ENCODE measurements around the gene TMEM167B. TPM values are rescaled to one million over a fixed set of nuclear protein-coding genes. Genes with fewer than 3 reads are reported as not detected.

TMEM167B gene
- total RNA-seq, 1 experiment from 2014 or later, result 18.1 TPM

GRCh38 chr1:109056064-109056463 is 34.5 kb upstream of the TMEM167B start:
- DNase-seq (ENCODE audit: low read depth, low spot score), result no peak

GRCh38 chr1:109059026-109059425 is 31.5 kb upstream of the TMEM167B start:
- DNase-seq (ENCODE audit: low read depth, low spot score) (no peak), ATAC-seq (no peak)
- no peaks in the 10 kb centered on the region for H3K27me3 ChIP-seq (ENCODE audit: control insufficient read depth, insufficient read depth, low read length)
- ChIA-PET CTCF (no interaction called here), POLR2A (no interaction called here)
- intact Hi-C loops (cut with micrococcal nuclease; ENCODE audit: unreplicated experiment), result no loop called here
- no peak overlapping the region for H3K27ac ChIP-seq (ENCODE audit: low read length)
- in situ Hi-C loops (cut with HindIII; ENCODE audit: low pct_unique_long_range_greater_than_20kb, low sequenced_read_pairs), result no loop called here
- TF ChIP-seq SIN3A (IDR thresholded peaks at IDR 0.05; ENCODE audit: borderline replicate concordance, insufficient read depth, low read depth, low read length) (no peak), TCF7L2 (IDR thresholded peaks at IDR 0.05; ENCODE audit: low read depth, low read length) (no peak), POLR2AphosphoS5 (IDR thresholded peaks at IDR 0.05; ENCODE audit: low read depth, low read length) (no peak), CTCF (IDR thresholded peaks at IDR 0.05) (no peak), REST (IDR thresholded peaks at IDR 0.05; ENCODE audit: insufficient read depth in 1 of 2, low read depth in 2 of 2, low read length in 1 of 2) (no peak)
- BruUV-seq (replicated peaks), result no TSS peak
- H3K4me1 ChIP-seq (ENCODE audit: control insufficient read depth, insufficient read depth, low read length), result no peaks in the 10 kb centered on the region
- no peak overlapping the region for H3K4me3 ChIP-seq (ENCODE audit: low read depth in 2 of 2, low read length in 2 of 2)
- H3K36me3 ChIP-seq (ENCODE audit: control insufficient read depth, insufficient read depth, low read length), result no peaks in the 10 kb centered on the region; the same call in 1 of the 2 replicates
- H3K9me3 ChIP-seq (ENCODE audit: control insufficient read depth, insufficient read depth, low read depth, low read length), result no peaks in the 10 kb centered on the region

More at GRCh38 chr1:109056064-109056463, 34.5 kb upstream of the TMEM167B start:
- TF ChIP-seq CTCF (IDR thresholded peaks at IDR 0.05) (no peak), REST (IDR thresholded peaks at IDR 0.05; ENCODE audit: insufficient read depth in 1 of 2, low read depth in 2 of 2, low read length in 1 of 2) (no peak), SIN3A (IDR thresholded peaks at IDR 0.05; ENCODE audit: borderline replicate concordance, insufficient read depth, low read depth, low read length) (no peak)
- no peaks in the 10 kb centered on the region for H3K36me3 ChIP-seq (ENCODE audit: control insufficient read depth, insufficient read depth, low read length)
- H3K27ac ChIP-seq (ENCODE audit: low read length), result no peak overlapping the region
- POLR2A ChIA-PET, result no interaction called here
- no peak overlapping the region for H3K4me3 ChIP-seq (ENCODE audit: low read depth in 2 of 2, low read length in 2 of 2)
- H3K4me1 ChIP-seq (ENCODE audit: control insufficient read depth, insufficient read depth, low read length), result no peaks in the 10 kb centered on the region
- CTCF ChIA-PET, result no interaction called here
- no peaks in the 10 kb centered on the region for H3K9me3 ChIP-seq (ENCODE audit: control insufficient read depth, insufficient read depth, low read depth, low read length)
- ATAC-seq, result no peak
- in situ Hi-C loops (cut with HindIII; ENCODE audit: low pct_unique_long_range_greater_than_20kb, low sequenced_read_pairs) (no loop called here), intact Hi-C loops (cut with micrococcal nuclease; ENCODE audit: unreplicated experiment) (no loop called here)
- no peaks in the 10 kb centered on the region for H3K27me3 ChIP-seq (ENCODE audit: control insufficient read depth, insufficient read depth, low read length)
- no TSS peak for BruUV-seq (replicated peaks)
